HUDEP-2 (cell line): ENCODE data around the gene GJC2.
"Not testable (repeated sequence)": the region's sequence is repeated elsewhere in the genome, so short reads cannot be mapped to it uniquely, and the experiment has no call there.

Experiments used
- DNase-seq, 76 experiments: peaks; one replicate each; lab custom pipeline; 2025; ENCODE audit not compliant: unreplicated experiment in 76 of 76; lab: John Stamatoyannopoulos, UW

The GJC2 gene

GRCh38 chr1:228181645-228182034, 31.9 kb downstream of the GJC2 start:
- no peak for DNase-seq

GRCh38 chr1:228182296-228183030, 32.7 kb downstream of the GJC2 start:
- no peak for DNase-seq

GRCh38 chr1:228184152-228184551, 34.4 kb downstream of the GJC2 start:
- no peak for DNase-seq

- no peak for DNase-seq
Observed at GRCh38 chr1:228185641-228185965, 35.9 kb downstream of the GJC2 start.

GRCh38 chr1:228188249-228188648, 38.5 kb downstream of the GJC2 start:
- DNase-seq: not testable (repeated sequence)

- no peak for DNase-seq
Observed at GRCh38 chr1:228190182-228190581, 40.5 kb downstream of the GJC2 start.

GRCh38 chr1:228190778-228191177, 41.0 kb downstream of the GJC2 start:
- DNase-seq: no peak

GRCh38 chr1:228194436-228194835, 44.7 kb downstream of the GJC2 start:
- no peak for DNase-seq

- no peak for DNase-seq
Observed at GRCh38 chr1:228194921-228195812, 45.4 kb downstream of the GJC2 start.

- no peak for DNase-seq
Observed at GRCh38 chr1:228197555-228198147, 47.9 kb downstream of the GJC2 start.

GRCh38 chr1:228198977-228199590, 49.4 kb downstream of the GJC2 start:
- no peak for DNase-seq

- DNase-seq: no peak
Observed at GRCh38 chr1:228204958-228205357, 55.2 kb downstream of the GJC2 start.

GRCh38 chr1:228205526-228206436, 56.1 kb downstream of the GJC2 start:
- no peak for DNase-seq

GRCh38 chr1:228206582-228207351, 57.0 kb downstream of the GJC2 start:
- DNase-seq: no peak

GRCh38 chr1:228207381-228207810, 57.7 kb downstream of the GJC2 start:
- DNase-seq: no peak

GRCh38 chr1:228207851-228208821, 58.4 kb downstream of the GJC2 start, which contains the start of gene OBSCN:
Gene OBSCN, plus strand, starts transcription at chr1:228208044. Its CDS starts 3,740 bp downstream, at chr1:228211784.
- DNase-seq: no peak

GRCh38 chr1:228208831-228209551, 59.3 kb downstream of the GJC2 start:
- DNase-seq: no peak
